CD4-positive, CD25-positive, alpha-beta regulatory T cell (primary cell): ENCODE results near the gene OR56A4. TPM values are rescaled to one million over a fixed set of nuclear protein-coding genes. Genes with fewer than 3 reads are reported as not detected.

Experiments
- ATAC-seq, 2 donors: fragments of 150-1000 bp; cut with Tn5 transposase; one replicate each; pipeline ENCODE4 v1.10.0; 2021; ENCODE audit warnings: low read depth in 2 of 2, moderate number of reproducible peaks in 2 of 2, moderate library complexity in 1 of 2
- DNase-seq, 3 donors: peaks; one replicate each; pipeline versions ENCODE4 v3.0.0 to v3.0.0-alpha.2; 2012 to 2022; ENCODE audit warnings: mixed read lengths in 1 of 3
- H3K27ac ChIP-seq: one replicate; pipeline ENCODE4 v1.7.0; 2013; ENCODE audit warnings: mild to moderate bottlenecking, low read length; ENCODE audit not compliant: insufficient read depth, poor library complexity, severe bottlenecking
- H3K27me3 ChIP-seq: one replicate; pipeline ENCODE4 v1.7.0; 2013; ENCODE audit warnings: low read length; ENCODE audit not compliant: control insufficient read depth, insufficient read depth
- H3K36me3 ChIP-seq: one replicate; pipeline ENCODE4 v1.7.0; 2013; ENCODE audit warnings: mild to moderate bottlenecking, low read length, moderate library complexity; ENCODE audit not compliant: control insufficient read depth, insufficient read depth
- H3K4me1 ChIP-seq: 2 replicates; pipeline ENCODE4 v1.7.0; 2013; ENCODE audit warnings: mild to moderate bottlenecking, low read length; ENCODE audit not compliant: insufficient read depth, control insufficient read depth, poor library complexity, severe bottlenecking
- H3K4me3 ChIP-seq: one replicate; pipeline ENCODE4 v1.7.0; 2013; ENCODE audit warnings: low read depth, mild to moderate bottlenecking, low read length, moderate library complexity
- H3K9me3 ChIP-seq, 2 experiments: 1 replicate in 1 of 2; 2 replicates in 1 of 2; pipeline ENCODE4 v1.7.0; 2013; ENCODE audit warnings: low read length in 2 of 2, mild to moderate bottlenecking in 1 of 2, moderate library complexity in 1 of 2; ENCODE audit not compliant: control insufficient read depth in 2 of 2
- H3K27ac Mint-ChIP-seq, 3 donors: one replicate each; pipeline ENCODE4 v1.8.0; 2020 to 2022; ENCODE audit warnings: mild to moderate bottlenecking in 3 of 3, mixed read lengths in 3 of 3, moderate library complexity in 2 of 3
- H3K27me3 Mint-ChIP-seq: one replicate; pipeline ENCODE4 v1.8.0; 2022; ENCODE audit warnings: mild to moderate bottlenecking, mixed read lengths
- H3K36me3 Mint-ChIP-seq: one replicate; pipeline ENCODE4 v1.8.0; 2020; ENCODE audit warnings: mixed read lengths
- H3K4me1 Mint-ChIP-seq, 4 donors: one replicate each; pipeline ENCODE4 v1.8.0; 2020 to 2022; ENCODE audit warnings: mixed read lengths in 4 of 4, mild to moderate bottlenecking in 1 of 4
- H3K4me3 Mint-ChIP-seq, 4 donors: one replicate each; pipeline ENCODE4 v1.8.0; 2020 to 2022; ENCODE audit warnings: mild to moderate bottlenecking in 4 of 4, mixed read lengths in 4 of 4, moderate library complexity in 3 of 4
- H3K9me3 Mint-ChIP-seq, 7 donors: one replicate each; pipeline ENCODE4 v1.8.0; 2020 to 2022; ENCODE audit warnings: mixed read lengths in 7 of 7, mild to moderate bottlenecking in 3 of 7, moderate library complexity in 2 of 7
- polyA plus RNA-seq, 4 donors: library from polyadenylated mRNA; unstranded; fragments of 300-500 nt; fragmentation: Illumina TruSeq; gene quantifications; one replicate each; pipeline ENCODE4 v1.2.3, GENCODE V29; 2021
- total RNA-seq: library from RNA; stranded (reverse); gene quantifications from one replicate; pipeline ENCODE4 v1.2.3, GENCODE V29; 2022

Gene OR56A4
- total and polyA plus RNA-seq, 5 donors from 2014 or later: not detected

- H3K4me1 Mint-ChIP-seq: no peaks in the 10 kb centered on the region
- H3K27me3 Mint-ChIP-seq: peaks cover 7% of the 10 kb centered on the region
- DNase-seq: no peak
- no peaks in the 10 kb centered on the region for H3K36me3 ChIP-seq
- peaks cover 0 to 5% (median 0%) of the 10 kb centered on the region in 7 donors for H3K9me3 Mint-ChIP-seq
- H3K27me3 ChIP-seq: no peaks in the 10 kb centered on the region
- H3K4me3 Mint-ChIP-seq: no peak overlapping the region
- ATAC-seq: no peak
- no peaks in the 10 kb centered on the region for H3K4me1 ChIP-seq
- no peak overlapping the region for H3K27ac ChIP-seq
- no peaks in the 10 kb centered on the region for H3K9me3 ChIP-seq
- H3K27ac Mint-ChIP-seq: no peak overlapping the region
- H3K4me3 ChIP-seq: no peak overlapping the region
- no peaks in the 10 kb centered on the region for H3K36me3 Mint-ChIP-seq
These were observed 14.6 kb downstream of the OR56A4 start for GRCh38 chr11:5992150-5992549.

- Histone ChIP-seq H3K4me1 (no peaks in the 10 kb centered on the region), H3K27me3 (no peaks in the 10 kb centered on the region), H3K27ac (no peak overlapping the region), H3K4me3 (no peak overlapping the region), H3K9me3 (no peaks in the 10 kb centered on the region), H3K36me3 (no peaks in the 10 kb centered on the region)
- Mint-ChIP-seq H3K27ac (no peak overlapping the region), H3K4me3 (no peak overlapping the region), H3K9me3 (peaks cover 0 to 5% (median 0%) of the 10 kb centered on the region in 7 donors), H3K4me1 (no peaks in the 10 kb centered on the region), H3K27me3 (peaks cover 10% of the 10 kb centered on the region), H3K36me3 (no peaks in the 10 kb centered on the region)
- ATAC-seq: no peak
- DNase-seq: no peak
These were observed 17.5 kb downstream of the OR56A4 start for GRCh38 chr11:5989203-5989602.

- Mint-ChIP-seq H3K4me3 (no peak within 1 kb of the TSS), H3K9me3 (peaks cover 0 to 5% (median 0%) of the 10 kb centered on the region in 7 donors), H3K27me3 (peaks cover 16% of the 10 kb centered on the region), H3K4me1 (no peaks in the 10 kb centered on the region), H3K27ac (no peak within 1 kb of the TSS), H3K36me3 (no peaks in the 10 kb centered on the region)
- no peaks in the 10 kb centered on the region for H3K9me3 ChIP-seq
- no peaks in the 10 kb centered on the region for H3K27me3 ChIP-seq
- ATAC-seq (no peak), DNase-seq (no peak)
- no peaks in the 10 kb centered on the region for H3K36me3 ChIP-seq
- no peak within 1 kb of the TSS for H3K4me3 ChIP-seq
- no peaks in the 10 kb centered on the region for H3K4me1 ChIP-seq
- no peak within 1 kb of the TSS for H3K27ac ChIP-seq
These were observed 19.9 kb downstream of the OR56A4 start, which contains the start of gene OR52L1 for GRCh38 chr11:5986885-5987284. OR52L1 (minus strand) TSS chr11:5986985; CDS start chr11:5986930, 55 bp downstream.

GRCh38 chr11:5983443-5983842 is 23.3 kb downstream of the OR56A4 start:
- H3K4me3 Mint-ChIP-seq: no peak overlapping the region
- no peaks in the 10 kb centered on the region for H3K4me1 Mint-ChIP-seq
- Histone ChIP-seq H3K4me1 (no peaks in the 10 kb centered on the region), H3K9me3 (no peaks in the 10 kb centered on the region), H3K27me3 (no peaks in the 10 kb centered on the region), H3K4me3 (no peak overlapping the region), H3K27ac (no peak overlapping the region), H3K36me3 (no peaks in the 10 kb centered on the region)
- H3K9me3 Mint-ChIP-seq: peaks cover 0 to 10% (median 4%) of the 10 kb centered on the region in 7 donors
- peaks cover 18% of the 10 kb centered on the region for H3K27me3 Mint-ChIP-seq
- H3K27ac Mint-ChIP-seq: no peak overlapping the region
- ATAC-seq (no peak), DNase-seq (no peak)
- H3K36me3 Mint-ChIP-seq: no peaks in the 10 kb centered on the region

GRCh38 chr11:5973530-5973929 is 33.2 kb downstream of the OR56A4 start:
- Histone ChIP-seq H3K9me3 (no peaks in the 10 kb centered on the region), H3K36me3 (no peaks in the 10 kb centered on the region), H3K27me3 (peaks cover 3% of the 10 kb centered on the region), H3K4me1 (no peaks in the 10 kb centered on the region), H3K4me3 (no peak overlapping the region), H3K27ac (no peak overlapping the region)
- DNase-seq (no peak), ATAC-seq (no peak)
- Mint-ChIP-seq H3K27ac (no peak overlapping the region), H3K27me3 (no peaks in the 10 kb centered on the region), H3K4me1 (no peaks in the 10 kb centered on the region), H3K36me3 (no peaks in the 10 kb centered on the region), H3K9me3 (peaks cover 0 to 6% (median 2%) of the 10 kb centered on the region in 7 donors), H3K4me3 (no peak overlapping the region)

GRCh38 chr11:5968394-5968793 is 38.4 kb downstream of the OR56A4 start, which contains the start of gene OR56A5:
OR56A5 (minus strand) TSS chr11:5968494; CDS start chr11:5968494, 0 bp downstream.
- Histone ChIP-seq H3K9me3 (peaks cover 0 to 3% of the 10 kb centered on the region in 2 experiments), H3K4me3 (no peak within 1 kb of the TSS), H3K36me3 (no peaks in the 10 kb centered on the region), H3K4me1 (no peaks in the 10 kb centered on the region), H3K27me3 (peaks cover 3% of the 10 kb centered on the region), H3K27ac (no peak within 1 kb of the TSS)
- H3K4me3 Mint-ChIP-seq: no peak within 1 kb of the TSS
- H3K27me3 Mint-ChIP-seq: no peaks in the 10 kb centered on the region
- H3K9me3 Mint-ChIP-seq: peaks cover 0 to 9% (median 7%) of the 10 kb centered on the region in 7 donors
- no peaks in the 10 kb centered on the region for H3K4me1 Mint-ChIP-seq
- ATAC-seq (no peak), DNase-seq (no peak)
- no peak within 1 kb of the TSS for H3K27ac Mint-ChIP-seq
- no peaks in the 10 kb centered on the region for H3K36me3 Mint-ChIP-seq

GRCh38 chr11:5967708-5968107 is 39.0 kb downstream of the OR56A4 start:
- H3K9me3 Mint-ChIP-seq: peaks cover 1 to 15% (median 9%) of the 10 kb centered on the region in 7 donors
- H3K27ac Mint-ChIP-seq: no peak overlapping the region
- no peaks in the 10 kb centered on the region for H3K27me3 Mint-ChIP-seq
- no peak overlapping the region for H3K4me3 Mint-ChIP-seq
- Histone ChIP-seq H3K9me3 (peaks cover 2 to 7% of the 10 kb centered on the region in 2 experiments), H3K27ac (no peak overlapping the region), H3K27me3 (peaks cover 3% of the 10 kb centered on the region), H3K36me3 (no peaks in the 10 kb centered on the region), H3K4me3 (no peak overlapping the region), H3K4me1 (no peaks in the 10 kb centered on the region)
- ATAC-seq (no peak), DNase-seq (no peak)
- no peaks in the 10 kb centered on the region for H3K4me1 Mint-ChIP-seq
- no peaks in the 10 kb centered on the region for H3K36me3 Mint-ChIP-seq

- H3K36me3 ChIP-seq: no peaks in the 10 kb centered on the region
- no peaks in the 10 kb centered on the region for H3K4me1 ChIP-seq
- DNase-seq (no peak), ATAC-seq (no peak)
- no peak overlapping the region for H3K27ac ChIP-seq
- H3K27me3 ChIP-seq: peaks cover 3% of the 10 kb centered on the region
- Mint-ChIP-seq H3K36me3 (no peaks in the 10 kb centered on the region), H3K4me3 (no peak overlapping the region), H3K27ac (no peak overlapping the region), H3K4me1 (no peaks in the 10 kb centered on the region), H3K27me3 (no peaks in the 10 kb centered on the region), H3K9me3 (peaks cover 1 to 19% (median 9%) of the 10 kb centered on the region in 7 donors)
- peaks cover 2 to 7% of the 10 kb centered on the region in 2 experiments for H3K9me3 ChIP-seq
- H3K4me3 ChIP-seq: no peak overlapping the region
These were observed 39.8 kb downstream of the OR56A4 start for GRCh38 chr11:5966958-5967357.
